Uterus (tissue), 2 donors: ENCODE results near the gene LENG8.
A peak's percentile ranks its signal among the peaks of the same experiment; 100 is the strongest.

Experiments
- CTCF ChIP-seq, 4 experiments: fragments of 200-600 bp in 2 of 4; fragments of 450-650 bp in 2 of 4; sonication (generic) in 2 of 4; IDR thresholded peaks; one replicate each; pipeline ENCODE4 v1.5.1; 2016 to 2019; ENCODE audit warnings: antibody characterized with exemption in 4 of 4, mild to moderate bottlenecking in 2 of 4, moderate library complexity in 1 of 4
- POLR2A ChIP-seq, 2 donors: fragments of 450-650 bp; IDR thresholded peaks; one replicate each; pipeline ENCODE4 v1.6.1; 2016; ENCODE audit warnings: antibody characterized with exemption in 2 of 2, mild to moderate bottlenecking in 1 of 2, moderate library complexity in 1 of 2

GRCh38 chr19:54462655-54463530 is 13.9 kb downstream of the LENG8 start:
- TF ChIP-seq CTCF (IDR thresholded peaks at IDR 0.05) (peak in 2 of 4 experiments; percentile 3 to 27), POLR2A (IDR thresholded peaks at IDR 0.05) (no peak)
